ENCODE data around the gene YIF1B.
"Not testable (repeated sequence)": the region's sequence is repeated elsewhere in the genome, so short reads cannot be mapped to it uniquely, and the experiment has no call there.

YIF1B gene

GRCh38 chr19:38315657-38316476 is at the start of gene YIF1B:
Gene YIF1B, minus strand, starts transcription at chr19:38315947. Its CDS starts 30 bp downstream, at chr19:38315917.
- no peaks in the 10 kb centered on the region for H3K27me3 ChIP-seq
- peak within 1 kb of the TSS; percentile 49 to 66 for H3K4me3 ChIP-seq
- H3K27ac ChIP-seq: peak within 1 kb of the TSS; percentile 73 to 76
- peaks cover 7 to 31% (median 22%) of the 10 kb centered on the region in 4 donors for H3K4me1 ChIP-seq
- TF ChIP-seq, protein P1, sequence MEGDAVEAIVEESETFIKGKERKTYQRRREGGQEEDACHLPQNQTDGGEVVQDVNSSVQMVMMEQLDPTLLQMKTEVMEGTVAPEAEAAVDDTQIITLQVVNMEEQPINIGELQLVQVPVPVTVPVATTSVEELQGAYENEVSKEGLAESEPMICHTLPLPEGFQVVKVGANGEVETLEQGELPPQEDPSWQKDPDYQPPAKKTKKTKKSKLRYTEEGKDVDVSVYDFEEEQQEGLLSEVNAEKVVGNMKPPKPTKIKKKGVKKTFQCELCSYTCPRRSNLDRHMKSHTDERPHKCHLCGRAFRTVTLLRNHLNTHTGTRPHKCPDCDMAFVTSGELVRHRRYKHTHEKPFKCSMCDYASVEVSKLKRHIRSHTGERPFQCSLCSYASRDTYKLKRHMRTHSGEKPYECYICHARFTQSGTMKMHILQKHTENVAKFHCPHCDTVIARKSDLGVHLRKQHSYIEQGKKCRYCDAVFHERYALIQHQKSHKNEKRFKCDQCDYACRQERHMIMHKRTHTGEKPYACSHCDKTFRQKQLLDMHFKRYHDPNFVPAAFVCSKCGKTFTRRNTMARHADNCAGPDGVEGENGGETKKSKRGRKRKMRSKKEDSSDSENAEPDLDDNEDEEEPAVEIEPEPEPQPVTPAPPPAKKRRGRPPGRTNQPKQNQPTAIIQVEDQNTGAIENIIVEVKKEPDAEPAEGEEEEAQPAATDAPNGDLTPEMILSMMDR (IDR thresholded peaks at IDR 0.05): no peak
- H3K9me3 ChIP-seq: no peaks in the 10 kb centered on the region
- peaks cover 0 to under 1% (median 0%) of the 10 kb centered on the region in 3 donors for H3K36me3 ChIP-seq
- intact Hi-C loops (cut with DNase I; ENCODE audit: low total_unique reads): loop anchor here (10.0 kb wide), 1 partner anchor 51 kb away; the partner anchor contains the start of gene SPINT2
- DNase-seq: peak; percentile 98 to 99

DNA sequence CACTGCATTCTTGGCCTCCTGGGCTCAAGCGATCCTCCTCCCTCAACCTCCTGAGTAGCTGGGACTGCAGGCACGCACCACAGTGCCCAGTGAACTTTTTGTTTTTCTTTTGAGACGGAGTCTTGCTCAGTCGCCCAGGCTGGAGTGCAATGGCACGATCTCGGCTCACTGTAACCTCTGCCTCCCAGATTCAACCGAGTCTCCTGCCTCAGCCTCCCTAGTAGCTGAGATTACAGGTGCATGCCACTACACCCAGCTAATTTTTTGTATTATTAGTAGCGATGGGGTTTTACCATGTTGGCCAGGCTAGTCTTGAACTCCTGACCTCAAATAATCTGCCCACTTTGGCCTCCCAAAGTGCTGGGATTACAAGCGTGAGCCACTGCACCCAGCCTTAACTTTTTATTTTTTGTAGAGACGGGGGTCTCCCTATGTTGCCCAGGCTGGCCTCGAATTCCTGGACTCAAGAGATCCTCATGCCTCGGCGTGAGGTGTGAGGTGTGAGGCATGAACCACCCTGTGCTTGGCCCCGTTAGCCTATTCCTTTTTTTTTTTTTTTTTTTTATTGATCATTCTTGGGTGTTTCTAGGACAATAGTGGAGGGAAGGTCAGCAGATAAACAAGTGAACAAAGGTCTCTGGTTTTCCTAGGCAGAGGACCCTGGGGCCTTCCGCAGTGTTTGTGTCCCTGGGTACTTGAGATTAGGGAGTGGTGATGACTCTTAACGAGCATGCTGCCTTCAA is 47.4 kb upstream of the YIF1B start:
- DNase-seq; H3K4me3 ChIP-seq; H3K27ac ChIP-seq; H3K36me3 ChIP-seq; H3K9me3 ChIP-seq; intact Hi-C loops (cut with DNase I; ENCODE audit: low total_unique reads): not testable (repeated sequence)
- Histone ChIP-seq H3K4me1 (peaks cover 0 to 20% (median 17%) of the 10 kb centered on the region in 4 donors), H3K27me3 (peaks cover 0 to 76% of the 10 kb centered on the region in 2 donors)

- peaks cover 0 to 75% of the 10 kb centered on the region in 2 donors for H3K27me3 ChIP-seq
- peak; percentile 72 to 82 for DNase-seq
- no peaks in the 10 kb centered on the region for H3K36me3 ChIP-seq
- peaks cover 0 to 20% (median 17%) of the 10 kb centered on the region in 4 donors for H3K4me1 ChIP-seq
- TF ChIP-seq, protein P1 (IDR thresholded peaks at IDR 0.05): no peak
- no peaks in the 10 kb centered on the region for H3K9me3 ChIP-seq
- intact Hi-C loops (cut with DNase I; ENCODE audit: low total_unique reads): no loop called here
- peak overlapping the region in 1 of 2 donors; percentile 33 for H3K27ac ChIP-seq
- peak overlapping the region; percentile 39 to 60 for H3K4me3 ChIP-seq
These were observed 46.6 kb upstream of the YIF1B start for GRCh38 chr19:38362076-38362945.

DNA sequence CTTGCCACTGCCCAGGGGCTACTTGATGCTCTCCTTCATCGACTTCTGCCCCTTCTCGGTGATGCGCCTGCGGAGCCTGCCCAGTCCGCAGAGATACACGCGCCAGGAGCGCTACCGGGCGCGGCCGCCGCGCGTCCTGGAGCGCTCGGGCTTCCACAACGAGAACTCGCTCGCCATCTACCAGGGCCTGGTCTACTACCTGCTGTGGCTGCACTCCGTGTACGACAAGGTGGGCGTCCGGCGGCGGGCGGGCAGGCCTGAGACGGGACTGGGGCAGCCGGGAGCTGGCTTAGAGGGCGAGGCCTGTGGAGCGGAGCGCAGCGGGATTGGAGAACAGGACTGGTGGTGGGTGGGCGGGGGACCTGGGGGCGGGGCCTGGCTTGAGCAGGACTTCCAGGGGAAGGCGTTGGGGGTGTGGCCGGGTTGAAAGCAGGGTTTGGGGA is 45.9 kb upstream of the YIF1B start:
- H3K4me3 ChIP-seq: peak overlapping the region; percentile 39 to 60
- H3K27me3 ChIP-seq: peaks cover 0 to 72% of the 10 kb centered on the region in 2 donors
- no peaks in the 10 kb centered on the region for H3K36me3 ChIP-seq
- intact Hi-C loops (cut with DNase I; ENCODE audit: low total_unique reads): no loop called here
- no peak overlapping the region for H3K27ac ChIP-seq
- H3K9me3 ChIP-seq: no peaks in the 10 kb centered on the region
- TF ChIP-seq, protein P1 (IDR thresholded peaks at IDR 0.05): peak; percentile 23 to 34
- peaks cover 0 to 20% (median 17%) of the 10 kb centered on the region in 4 donors for H3K4me1 ChIP-seq
- peak; percentile 61 to 79 for DNase-seq

- intact Hi-C loops (cut with DNase I; ENCODE audit: low total_unique reads): no loop called here
- Histone ChIP-seq H3K36me3 (no peaks in the 10 kb centered on the region), H3K27me3 (peaks cover 0 to 73% of the 10 kb centered on the region in 2 donors), H3K9me3 (no peaks in the 10 kb centered on the region), H3K4me3 (peak overlapping the region; percentile 39 to 60), H3K27ac (no peak overlapping the region), H3K4me1 (peaks cover 0 to 20% (median 17%) of the 10 kb centered on the region in 4 donors)
- TF ChIP-seq, protein P1 (IDR thresholded peaks at IDR 0.05): no peak
- no peak for DNase-seq
These were observed 45.3 kb upstream of the YIF1B start for GRCh38 chr19:38360839-38361631.

Measured in tibial artery (tissue), 4 donors.